H9 (cell line): Measurements from ENCODE around the gene CCDC88C. TPM values are rescaled to one million over a fixed set of nuclear protein-coding genes. Genes with fewer than 3 reads are reported as not detected.
A peak's percentile ranks its signal among the peaks of the same experiment; 100 is the strongest.

ENCODE experiments used
- DNase-seq: peaks from one replicate; pipeline ENCODE4 v3.0.0-alpha.2; 2017
- H2AFZ ChIP-seq: one replicate; pipeline ENCODE4 v1.6.1; 2013; ENCODE audit warnings: mild to moderate bottlenecking, low read length, control low read depth, moderate library complexity
- H2AK5ac ChIP-seq: 2 replicates; pipeline ENCODE4 v1.6.1; 2013; ENCODE audit warnings: low read length, control low read depth, mixed read lengths; ENCODE audit not compliant: insufficient read length
- H2BK120ac ChIP-seq: one replicate; pipeline ENCODE4 v1.6.1; 2013; ENCODE audit warnings: low read depth, mild to moderate bottlenecking, low read length, control low read depth, inconsistent platforms; ENCODE audit not compliant: poor library complexity, severe bottlenecking
- H2BK12ac ChIP-seq: 2 replicates; pipeline ENCODE4 v1.6.1; 2013; ENCODE audit warnings: low read length, control low read depth, mixed read lengths, low read depth; ENCODE audit not compliant: insufficient read length
- H2BK15ac ChIP-seq: 2 replicates; pipeline ENCODE4 v1.6.1; 2013; ENCODE audit warnings: low read depth, low read length, control low read depth
- H2BK20ac ChIP-seq: one replicate; pipeline ENCODE4 v1.6.1; 2013; ENCODE audit warnings: low read depth, mild to moderate bottlenecking, low read length, control low read depth, inconsistent platforms; ENCODE audit not compliant: poor library complexity, severe bottlenecking
- H2BK5ac ChIP-seq: 2 replicates; pipeline ENCODE4 v1.6.1; 2013; ENCODE audit warnings: low read length, control low read depth, mixed read lengths; ENCODE audit not compliant: insufficient read length
- H3K14ac ChIP-seq: 2 replicates; pipeline ENCODE4 v1.6.1; 2013; ENCODE audit warnings: low read length, control low read depth; ENCODE audit not compliant: insufficient read depth
- H3K18ac ChIP-seq: 2 replicates; pipeline ENCODE4 v1.6.1; 2013; ENCODE audit warnings: low read depth, mild to moderate bottlenecking, mixed read lengths, low read length, control low read depth; ENCODE audit not compliant: insufficient read length
- H3K23ac ChIP-seq: 2 replicates; pipeline ENCODE4 v1.6.1; 2013; ENCODE audit warnings: low read length, control low read depth, mixed read lengths, low read depth; ENCODE audit not compliant: insufficient read length
- H3K23me2 ChIP-seq: 2 replicates; pipeline ENCODE4 v1.6.1; 2013; ENCODE audit warnings: low read depth, mild to moderate bottlenecking, mixed read lengths, low read length, control low read depth; ENCODE audit not compliant: insufficient read length, poor library complexity, severe bottlenecking
- H3K27ac ChIP-seq: 2 replicates; pipeline ENCODE4 v1.5.1; 2013; ENCODE audit warnings: low read length, control low read depth, mixed read lengths, low read depth; ENCODE audit not compliant: insufficient read length
- H3K27me3 ChIP-seq: 2 replicates; pipeline ENCODE4 v1.6.1; 2013; ENCODE audit warnings: low read length, control low read depth, inconsistent platforms; ENCODE audit not compliant: insufficient read depth
- H3K4ac ChIP-seq: 2 replicates; pipeline ENCODE4 v1.6.1; 2013; ENCODE audit warnings: low read depth, mild to moderate bottlenecking, control low read depth, inconsistent platforms, low read length, moderate library complexity
- H3K4me1 ChIP-seq: 2 replicates; pipeline ENCODE4 v1.6.1; 2013; ENCODE audit warnings: low read length, control low read depth, inconsistent platforms; ENCODE audit not compliant: insufficient read depth
- H3K4me2 ChIP-seq: 2 replicates; pipeline ENCODE4 v1.6.1; 2013; ENCODE audit warnings: low read length, control low read depth, mixed read lengths; ENCODE audit not compliant: insufficient read length, insufficient read depth
- H3K56ac ChIP-seq: 2 replicates; pipeline ENCODE4 v1.6.1; 2013; ENCODE audit warnings: low read depth, mild to moderate bottlenecking, mixed read lengths, low read length, control low read depth; ENCODE audit not compliant: insufficient read length
- H3K79me1 ChIP-seq: 2 replicates; pipeline ENCODE4 v1.6.1; 2013; ENCODE audit warnings: low read depth, mild to moderate bottlenecking, moderate library complexity, low read length, control low read depth, inconsistent platforms; ENCODE audit not compliant: insufficient read depth, poor library complexity, severe bottlenecking
- H3K79me2 ChIP-seq: 2 replicates; pipeline ENCODE4 v1.6.1; 2013; ENCODE audit warnings: low read length, control low read depth, inconsistent platforms; ENCODE audit not compliant: insufficient read depth
- H3K9ac ChIP-seq: 2 replicates; pipeline ENCODE4 v1.6.1; 2013; ENCODE audit warnings: low read length, control low read depth, mixed read lengths; ENCODE audit not compliant: insufficient read length; ENCODE audit errors: extremely low read depth
- H3K9me3 ChIP-seq: one replicate; pipeline ENCODE4 v1.6.1; 2013; ENCODE audit warnings: low read depth, low read length, inconsistent platforms; ENCODE audit not compliant: control insufficient read depth
- H3T11ph ChIP-seq: one replicate; pipeline ENCODE4 v1.6.1; 2013; ENCODE audit warnings: mild to moderate bottlenecking, low read length, control low read depth, inconsistent platforms
- H4K20me1 ChIP-seq: one replicate; pipeline ENCODE4 v1.6.1; 2013; ENCODE audit not compliant: control insufficient read depth, insufficient read length, insufficient read depth
- H4K5ac ChIP-seq: 2 replicates; pipeline ENCODE4 v1.6.1; 2013; ENCODE audit warnings: low read depth, mild to moderate bottlenecking, mixed read lengths, low read length, control low read depth; ENCODE audit not compliant: insufficient read length
- H4K8ac ChIP-seq: replicated peaks from 2 replicates; pipeline ENCODE4 v1.6.1; 2013; ENCODE audit warnings: low read length, control low read depth, mixed read lengths, low read depth; ENCODE audit not compliant: insufficient read length
- H4K91ac ChIP-seq: 2 replicates; pipeline ENCODE4 v1.6.1; 2013; ENCODE audit warnings: low read depth, mild to moderate bottlenecking, moderate library complexity, mixed read lengths, low read length, control low read depth; ENCODE audit not compliant: insufficient read length
- H3K27ac Mint-ChIP-seq, 3 experiments: 2 replicates in 2 of 3; 3 replicates in 1 of 3; pipeline ENCODE4 v1.8.0; 2020 to 2021; ENCODE audit warnings: mixed read lengths in 3 of 3, mild to moderate bottlenecking in 1 of 3, moderate library complexity in 1 of 3
- H3K27me3 Mint-ChIP-seq: 2 replicates; pipeline ENCODE4 v1.8.0; 2021; ENCODE audit warnings: low read depth, mild to moderate bottlenecking, moderate library complexity, mixed read lengths
- H3K36me3 Mint-ChIP-seq, 3 experiments: 2 replicates in 2 of 3; 3 replicates in 1 of 3; pipeline ENCODE4 v1.8.0; 2020 to 2021; ENCODE audit warnings: low read depth in 3 of 3, mixed read lengths in 3 of 3; ENCODE audit not compliant: insufficient read depth in 1 of 3
- H3K4me1 Mint-ChIP-seq, 2 experiments: 2 replicates each; pipeline ENCODE4 v1.8.0; 2020; ENCODE audit warnings: mixed read lengths in 2 of 2
- H3K4me3 Mint-ChIP-seq, 2 experiments: 2 replicates in 1 of 2; 3 replicates in 1 of 2; pipeline ENCODE4 v1.8.0; 2020 to 2021; ENCODE audit warnings: mild to moderate bottlenecking in 2 of 2, mixed read lengths in 2 of 2, moderate library complexity in 1 of 2
- H3K9me3 Mint-ChIP-seq, 2 experiments: 2 replicates in 1 of 2; 3 replicates in 1 of 2; pipeline ENCODE4 v1.8.0; 2020; ENCODE audit warnings: mild to moderate bottlenecking in 2 of 2, mixed read lengths in 2 of 2, moderate library complexity in 1 of 2
- CTCF ChIP-seq: fragments of 200-600 bp; sonication (generic); conservative IDR thresholded peaks from 3 replicates; pipeline ENCODE4 v1.8.0; 2021; ENCODE audit warnings: antibody characterized with exemption, mild to moderate bottlenecking
- WGBS: extraction: QIAGEN DNeasy Blood & Tissue Kit; methylation state at CpG from one replicate; pipeline ENCODE4 v1.1.7; 2013; ENCODE audit warnings: missing lambda C conversion rate, low lambda C conversion rate, mixed read lengths; ENCODE audit not compliant: insufficient read length; ENCODE audit errors: extremely low coverage; 5-methylcytosine and 5-hydroxymethylcytosine counted together
- total RNA-seq: library from RNA; stranded (reverse); gene quantifications from 2 replicates; pipeline ENCODE4 v1.2.1, GENCODE V29; 2021

CCDC88C gene
- total RNA-seq, 1 experiment from 2014 or later: 52.4 TPM

GRCh38 chr14:91330856-91331255 is 86.8 kb downstream of the CCDC88C start:
- Histone ChIP-seq H4K20me1 (no peaks in the 10 kb centered on the region), H3K4ac (no peak overlapping the region), H3K23ac (no peak overlapping the region), H3K9me3 (no peaks in the 10 kb centered on the region), H2BK12ac (no peak overlapping the region), H3K4me1 (no peaks in the 10 kb centered on the region), H4K91ac (no peak overlapping the region), H3K18ac (no peak overlapping the region), H3K79me2 (no peaks in the 10 kb centered on the region), H2AK5ac (no peak overlapping the region), H2BK120ac (no peak overlapping the region), H4K8ac (no peak overlapping the region), H3K27me3 (no peaks in the 10 kb centered on the region), H3K23me2 (peaks cover 2% of the 10 kb centered on the region), H3K27ac (no peak overlapping the region), H4K5ac (no peak overlapping the region), H2BK15ac (no peak overlapping the region), H3K79me1 (no peaks in the 10 kb centered on the region), H3K56ac (no peak overlapping the region), H3K9ac (no peak overlapping the region), H2BK5ac (no peak overlapping the region), H3K14ac (no peak overlapping the region), H2AFZ (no peak overlapping the region), H3K4me2 (no peak overlapping the region), H3T11ph (no peak overlapping the region), H2BK20ac (no peak overlapping the region)
- WGBS: no CpG with 5 or more reads among the region's 8 CpGs
- Mint-ChIP-seq H3K27me3 (no peaks in the 10 kb centered on the region), H3K4me1 (peaks cover 10 to 18% of the 10 kb centered on the region in 2 experiments), H3K4me3 (no peak overlapping the region), H3K27ac (peak overlapping the region in 1 of 3 experiments; percentile 92; a peak in 4 of 7 replicates), H3K9me3 (no peaks in the 10 kb centered on the region), H3K36me3 (peaks cover 2 to 32% (median 13%) of the 10 kb centered on the region in 3 experiments; a peak in 6 of 7 replicates)
- TF ChIP-seq CTCF: no peak
- no peak for DNase-seq
